ENCODE results near the gene CLUH. TPM values are rescaled to one million over a fixed set of nuclear protein-coding genes. Genes with fewer than 3 reads are reported as not detected.
A peak's percentile ranks its signal among the peaks of the same experiment; 100 is the strongest.

The CLUH gene
- total RNA-seq (28.7 and 45.5 TPM in 2 replicates), polyA plus RNA-seq (50.2 and 54.4 TPM in 2 replicates)

DNA sequence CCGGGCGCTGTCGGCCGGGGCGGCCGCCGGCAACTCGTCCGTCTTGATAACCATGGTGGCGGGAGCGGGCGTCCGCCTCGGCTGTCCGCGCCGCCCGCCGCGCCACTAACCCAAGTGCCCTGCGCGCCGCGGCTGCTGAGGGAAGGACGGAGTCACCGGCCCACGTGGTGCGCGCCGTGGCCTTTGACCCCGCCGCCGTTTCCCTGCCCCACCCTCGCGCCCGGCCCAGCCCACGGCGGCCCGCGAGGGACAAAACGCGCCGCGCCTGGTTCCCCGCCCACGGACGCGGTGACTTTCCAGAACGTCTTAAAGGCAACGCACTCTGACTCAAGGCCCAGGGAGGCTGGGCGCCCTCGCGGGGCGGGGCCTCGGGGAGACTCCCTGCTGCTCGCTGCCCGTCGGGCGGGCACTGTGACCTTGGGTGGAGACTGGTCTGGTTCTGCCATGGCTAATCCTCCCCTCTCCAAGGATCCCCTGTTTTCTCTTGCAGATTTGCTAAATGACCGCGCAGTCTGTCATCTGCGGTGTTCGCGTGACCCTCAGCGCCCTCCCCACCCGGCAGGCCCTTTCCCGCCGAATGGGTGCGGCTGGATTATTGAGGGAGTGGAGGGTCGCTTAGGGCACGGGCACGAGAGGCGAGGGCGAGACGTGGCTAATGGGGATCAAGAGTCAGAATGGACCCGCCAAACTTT lies at the start of gene CLUH:
Gene CLUH (minus strand): TSS at position 157 of the 692 bp plus-strand sequence. CDS start 103 bp downstream, at position 54.
- Histone ChIP-seq H3K4me1 (ENCODE audit: insufficient read depth) (peaks cover 35% of the 10 kb centered on the region), H3K4me2 (peak within 1 kb of the TSS; percentile 96), H3K9me3 (ENCODE audit: low read depth) (no peaks in the 10 kb centered on the region), H2AFZ (peak within 1 kb of the TSS; percentile 95), H3K27me3 (no peaks in the 10 kb centered on the region), H4K20me1 (ENCODE audit: insufficient read depth, poor library complexity, severe bottlenecking) (peaks cover 36% of the 10 kb centered on the region), H3K9me2 (replicated peaks; ENCODE audit: insufficient read depth) (no peaks in the 10 kb centered on the region), H3K79me2 (peaks cover 45% of the 10 kb centered on the region), H3K36me3 (replicated peaks; ENCODE audit: insufficient read depth, low read depth) (no peaks in the 10 kb centered on the region), H3K27ac (peak within 1 kb of the TSS; percentile 55), H3K4me3 (peak within 1 kb of the TSS; percentile 82)
- 12% methylated on average over 68 of the region's 76 CpGs for WGBS (ENCODE audit: low lambda C conversion rate, missing lambda C conversion rate)
- TF ChIP-seq EZH2phosphoT487 (IDR thresholded peaks at IDR 0.05; ENCODE audit: low read depth, severe bottlenecking, unreplicated experiment) = no peak
- no peak for TF ChIP-seq CTCF (IDR thresholded peaks at IDR 0.05; ENCODE audit: poor library complexity)
- no peak for TF ChIP-seq EZH2 (IDR thresholded peaks at IDR 0.05; ENCODE audit: borderline replicate concordance)
- peak; percentile 98 for DNase-seq (ENCODE audit: low spot score)

DNA sequence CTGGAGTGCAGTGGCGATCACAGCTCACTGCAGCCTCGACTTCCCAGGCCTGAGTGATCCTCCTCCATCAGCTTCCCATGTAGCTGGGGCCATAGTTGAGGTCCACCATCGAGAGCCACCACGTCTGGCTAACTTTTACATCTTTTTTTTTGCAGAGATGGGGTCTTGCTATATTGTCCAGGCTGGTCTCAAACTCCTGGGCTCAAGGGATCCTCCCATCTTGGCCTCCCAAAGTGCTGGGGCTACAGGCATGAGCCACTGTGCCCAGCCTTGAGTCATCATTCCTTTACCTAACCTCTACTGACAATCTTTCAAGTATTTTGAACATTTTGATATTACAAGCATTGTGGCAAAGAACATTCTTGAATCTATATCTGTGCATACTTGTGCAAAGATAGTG lies 47.3 kb upstream of the CLUH start:
- WGBS (ENCODE audit: low lambda C conversion rate, missing lambda C conversion rate) = 84% methylated on average over 4 of the region's 4 CpGs
- Histone ChIP-seq H3K27me3 (peaks cover 46% of the 10 kb centered on the region), H3K4me3 (no peak overlapping the region), H2AFZ (no peak overlapping the region), H3K4me2 (no peak overlapping the region), H3K27ac (no peak overlapping the region), H3K79me2 (no peaks in the 10 kb centered on the region), H3K4me1 (ENCODE audit: insufficient read depth) (peaks cover 7% of the 10 kb centered on the region), H4K20me1 (ENCODE audit: insufficient read depth, poor library complexity, severe bottlenecking) (no peaks in the 10 kb centered on the region), H3K36me3 (replicated peaks; ENCODE audit: insufficient read depth, low read depth) (no peaks in the 10 kb centered on the region), H3K9me3 (ENCODE audit: low read depth) (no peaks in the 10 kb centered on the region), H3K9me2 (replicated peaks; ENCODE audit: insufficient read depth) (no peaks in the 10 kb centered on the region)
- no peak for TF ChIP-seq EZH2 (IDR thresholded peaks at IDR 0.05; ENCODE audit: borderline replicate concordance)
- TF ChIP-seq CTCF (IDR thresholded peaks at IDR 0.05; ENCODE audit: poor library complexity) = no peak
- no peak for TF ChIP-seq EZH2phosphoT487 (IDR thresholded peaks at IDR 0.05; ENCODE audit: low read depth, severe bottlenecking, unreplicated experiment)
- no peak for DNase-seq (ENCODE audit: low spot score)

DNA sequence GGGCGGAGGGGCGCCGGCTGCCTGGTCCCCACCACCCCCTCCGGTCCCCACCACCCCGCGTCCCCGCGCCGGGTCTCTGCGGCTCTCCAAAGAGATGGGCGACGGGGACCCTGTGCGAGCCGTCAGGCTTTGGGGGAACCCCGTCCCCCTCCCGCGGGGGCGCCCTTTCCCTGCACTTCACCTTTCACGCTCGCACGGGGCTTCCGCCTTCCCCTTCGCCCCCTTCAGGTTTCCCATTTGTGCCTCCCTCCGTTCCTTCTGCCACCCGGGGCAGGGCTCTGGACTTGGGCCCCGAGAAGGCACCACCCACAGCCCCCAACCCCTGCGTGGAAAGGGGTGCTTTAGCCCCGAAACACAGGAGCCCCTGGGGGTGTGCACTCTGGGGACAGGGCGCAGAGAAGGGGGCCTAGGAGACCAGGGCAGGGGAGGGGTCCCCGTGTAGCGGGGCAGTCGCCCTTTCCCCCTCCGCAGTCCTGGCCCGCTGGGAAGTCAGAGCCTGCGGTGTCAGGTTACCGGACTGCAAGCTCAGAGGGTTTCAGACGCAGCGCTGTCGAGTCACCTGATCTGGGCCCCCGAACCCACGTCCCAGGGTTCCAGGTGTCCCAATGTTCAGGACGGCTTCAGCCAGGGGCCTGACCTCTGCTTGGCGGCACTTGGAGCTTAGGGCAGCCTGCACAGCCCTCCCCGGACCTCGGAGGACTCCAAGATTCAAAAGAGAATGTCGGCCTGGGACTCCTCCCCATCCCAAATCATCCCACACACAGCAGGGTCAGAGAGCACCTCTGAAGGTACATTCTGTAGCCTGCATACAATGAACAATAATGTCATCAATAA lies 44.5 kb upstream of the CLUH start:
- 3% methylated on average over 33 of the region's 46 CpGs for WGBS (ENCODE audit: low lambda C conversion rate, missing lambda C conversion rate)
- Histone ChIP-seq H3K9me3 (ENCODE audit: low read depth) (no peaks in the 10 kb centered on the region), H3K27me3 (peaks cover 68% of the 10 kb centered on the region), H3K79me2 (no peaks in the 10 kb centered on the region), H3K4me3 (no peak overlapping the region), H3K36me3 (replicated peaks; ENCODE audit: insufficient read depth, low read depth) (no peaks in the 10 kb centered on the region), H3K9me2 (replicated peaks; ENCODE audit: insufficient read depth) (no peaks in the 10 kb centered on the region), H3K4me2 (peak overlapping the region; percentile 90), H3K27ac (no peak overlapping the region), H4K20me1 (ENCODE audit: insufficient read depth, poor library complexity, severe bottlenecking) (no peaks in the 10 kb centered on the region), H2AFZ (no peak overlapping the region), H3K4me1 (ENCODE audit: insufficient read depth) (peaks cover 7% of the 10 kb centered on the region)
- peak; percentile 37 for DNase-seq (ENCODE audit: low spot score)
- TF ChIP-seq CTCF (IDR thresholded peaks at IDR 0.05; ENCODE audit: poor library complexity) (no peak), EZH2phosphoT487 (IDR thresholded peaks at IDR 0.05; ENCODE audit: low read depth, severe bottlenecking, unreplicated experiment) (peak; percentile 60)
